Measurements from ENCODE around the gene CFAP53.
A peak's percentile ranks its signal among the peaks of the same experiment; 100 is the strongest.
"Not testable (repeated sequence)": the region's sequence is repeated elsewhere in the genome, so short reads cannot be mapped to it uniquely, and the experiment has no call there.

Gene CFAP53

GRCh38 chr18:50268022-50268747, 1.9 kb upstream of the CFAP53 start:
- DNase-seq = no peak

- DNase-seq = no peak
Measured at GRCh38 chr18:50262977-50263376, 3.3 kb downstream of the CFAP53 start.

DNA sequence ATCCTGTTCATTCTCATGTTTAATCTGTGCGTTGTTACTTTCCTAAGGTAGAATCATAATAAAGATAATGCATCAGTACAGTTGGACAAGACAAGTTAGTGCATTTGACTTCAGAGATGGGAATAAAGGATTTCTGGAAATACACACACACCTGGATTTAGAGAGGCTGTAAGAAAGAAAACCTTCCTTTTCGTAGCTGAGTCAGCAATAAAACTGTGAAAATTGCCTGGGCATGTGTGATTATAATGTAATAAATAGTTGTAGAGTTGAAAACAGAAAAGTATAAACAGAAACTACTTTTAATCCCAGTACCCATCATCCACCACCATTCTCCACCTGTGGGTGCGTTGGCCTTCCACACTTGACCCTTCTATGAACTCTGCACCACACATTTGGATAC, 15.4 kb downstream of the CFAP53 start:
- no peak for DNase-seq

DNA sequence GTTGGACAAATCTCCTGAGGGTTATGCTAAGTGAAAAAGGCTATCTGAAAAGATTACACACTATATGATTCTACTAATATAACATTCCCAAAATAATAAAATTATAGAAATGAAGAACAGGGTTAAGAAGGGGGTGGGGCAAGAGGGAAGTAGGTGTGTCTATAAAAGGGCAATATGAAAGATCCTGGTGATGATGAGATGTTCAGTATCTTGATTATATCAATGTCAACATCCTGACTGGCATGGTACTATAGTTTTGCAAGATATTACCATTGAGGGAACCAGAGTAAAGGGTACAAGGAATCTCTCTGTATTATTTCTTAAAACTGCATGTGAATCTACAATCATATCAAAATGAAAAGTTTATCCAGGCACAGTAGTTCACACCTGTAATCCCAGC, 16.7 kb downstream of the CFAP53 start:
- DNase-seq = no peak

DNA sequence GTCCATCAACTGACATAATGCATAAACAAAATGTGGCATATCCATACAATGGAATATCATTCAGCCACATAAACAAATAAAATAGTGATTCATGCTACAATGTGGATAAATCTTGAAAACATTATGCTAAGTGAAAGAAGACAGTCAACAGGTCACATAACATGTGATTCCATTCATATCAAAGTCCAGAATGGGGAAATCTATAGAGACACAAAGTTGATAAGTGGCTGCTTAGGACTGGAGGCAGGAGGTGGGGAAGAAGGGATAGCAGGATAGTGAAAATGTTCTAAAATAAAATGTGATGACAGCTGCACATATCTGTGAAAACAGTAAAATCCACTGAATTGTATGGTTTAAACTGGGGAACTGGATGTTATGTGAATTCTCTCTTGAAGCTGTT, 18.7 kb downstream of the CFAP53 start:
- DNase-seq = no peak

DNA sequence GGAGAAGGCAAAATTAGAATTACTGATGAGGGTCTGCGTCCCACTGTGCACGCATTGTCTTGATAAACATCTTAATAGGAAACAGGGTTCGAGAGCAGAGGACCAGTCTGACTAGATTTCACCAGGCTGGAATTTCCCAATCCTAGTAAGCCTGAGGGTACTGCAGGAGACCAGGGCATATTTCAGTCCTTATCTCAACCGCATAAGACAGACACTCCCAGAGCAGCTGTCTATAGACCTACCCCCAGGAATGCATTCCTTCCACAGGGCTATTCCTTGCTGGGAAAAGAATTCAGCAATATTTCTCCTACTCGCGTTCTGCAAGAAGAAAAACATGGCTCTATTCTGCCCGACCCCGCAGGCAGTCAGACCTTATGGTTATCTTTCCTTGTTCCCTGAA, 24.5 kb downstream of the CFAP53 start:
- DNase-seq = not testable (repeated sequence)

- DNase-seq = no peak
Measured at GRCh38 chr18:50240080-50240563, 26.2 kb downstream of the CFAP53 start.

- no peak for DNase-seq
Measured at GRCh38 chr18:50232419-50232818, 33.9 kb downstream of the CFAP53 start.

DNA sequence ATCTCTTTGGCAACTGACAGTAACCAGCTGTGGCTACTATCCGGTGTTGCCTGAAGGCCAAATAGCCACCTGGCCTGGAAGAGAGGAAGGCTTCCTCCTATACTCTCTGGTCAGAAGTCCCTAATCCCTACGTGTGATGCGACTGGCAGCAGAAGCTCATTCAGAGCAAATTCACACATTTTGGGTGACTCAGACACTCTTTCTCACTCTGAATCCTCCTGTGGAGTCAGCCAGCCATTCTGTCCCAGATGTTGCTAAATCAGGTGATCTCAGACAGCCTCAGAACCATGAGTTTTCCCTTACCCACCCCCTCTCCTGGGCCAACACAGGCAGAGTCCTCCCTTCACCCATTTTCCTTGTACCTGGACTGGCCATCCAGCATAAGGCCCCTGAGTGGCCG, 34.7 kb downstream of the CFAP53 start:
- DNase-seq = no peak

- DNase-seq = not testable (repeated sequence)
Measured at GRCh38 chr18:50220249-50220648, 46.0 kb downstream of the CFAP53 start.

GRCh38 chr18:50218432-50219197, 47.7 kb downstream of the CFAP53 start:
- no peak for DNase-seq

GRCh38 chr18:50209311-50209710, 57.0 kb downstream of the CFAP53 start:
- no peak for DNase-seq

DNA sequence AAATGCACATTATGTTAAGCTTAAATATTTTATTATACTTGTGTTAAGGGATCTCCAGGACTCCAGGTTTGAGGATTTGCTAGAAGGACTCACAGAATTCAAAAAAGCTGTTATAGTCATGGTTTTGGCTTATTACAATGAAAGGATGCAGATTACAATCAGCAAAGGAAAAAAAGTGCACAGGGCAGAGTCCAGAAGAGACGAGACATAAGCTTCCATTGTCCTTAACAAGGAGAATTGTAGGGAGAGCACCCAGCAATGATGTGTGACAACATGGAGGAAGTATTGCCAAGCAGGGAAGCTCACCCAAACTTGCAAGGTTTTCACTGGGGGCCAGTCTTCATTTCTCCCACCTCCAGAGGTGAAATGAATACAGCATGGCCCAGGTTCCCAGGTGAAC, 58.6 kb downstream of the CFAP53 start:
- DNase-seq = no peak

GRCh38 chr18:50203801-50204604, 62.3 kb downstream of the CFAP53 start:
- peak; percentile 69 for DNase-seq

GRCh38 chr18:50201476-50202018, 64.7 kb downstream of the CFAP53 start:
- no peak for DNase-seq

GRCh38 chr18:50199921-50200320, 66.4 kb downstream of the CFAP53 start:
- DNase-seq = no peak

DNA sequence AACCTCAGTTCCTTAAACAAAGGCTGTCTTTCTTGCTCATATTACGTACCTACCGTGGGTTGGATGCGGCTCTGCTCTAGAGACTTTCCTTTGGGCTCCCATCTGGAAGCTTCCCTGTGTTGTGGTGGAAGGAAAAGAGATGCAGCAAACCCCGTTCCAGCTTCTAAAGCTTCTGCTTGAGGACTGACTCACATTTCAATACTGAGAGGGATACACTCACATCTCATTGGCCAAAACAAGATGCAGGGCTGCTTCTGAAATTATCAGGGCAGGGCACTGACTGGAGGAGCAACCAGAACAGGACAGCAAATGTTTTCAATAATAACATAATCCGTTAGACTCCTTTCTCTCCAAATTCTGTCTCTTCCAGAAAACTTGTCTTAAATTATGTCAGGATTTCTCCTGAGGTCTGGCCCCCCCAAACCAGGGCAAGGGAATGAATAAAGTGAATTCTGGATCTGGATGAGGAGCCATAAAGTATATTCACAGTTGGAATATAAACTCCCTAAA, 66.9 kb downstream of the CFAP53 start:
- DNase-seq = no peak

DNA sequence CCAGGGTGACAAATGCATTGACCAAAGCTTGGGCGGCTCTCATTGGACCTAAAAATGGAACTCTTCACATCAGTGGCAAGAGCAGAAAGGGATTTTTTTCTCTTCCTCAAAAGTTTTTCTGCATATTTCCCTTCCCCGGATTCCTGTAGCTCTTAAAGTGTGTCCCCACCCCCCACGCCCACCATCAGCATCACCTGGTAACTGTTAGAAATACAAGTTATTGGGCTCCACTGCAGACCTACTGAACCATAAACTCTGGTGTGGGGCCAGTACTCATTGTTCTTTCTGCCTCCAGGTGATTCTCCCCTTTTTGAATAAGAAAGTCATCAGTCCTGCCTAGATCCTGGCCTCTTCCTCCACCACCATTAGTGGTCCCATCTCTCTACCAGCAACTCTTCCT, 70.0 kb downstream of the CFAP53 start:
- no peak for DNase-seq

DNA sequence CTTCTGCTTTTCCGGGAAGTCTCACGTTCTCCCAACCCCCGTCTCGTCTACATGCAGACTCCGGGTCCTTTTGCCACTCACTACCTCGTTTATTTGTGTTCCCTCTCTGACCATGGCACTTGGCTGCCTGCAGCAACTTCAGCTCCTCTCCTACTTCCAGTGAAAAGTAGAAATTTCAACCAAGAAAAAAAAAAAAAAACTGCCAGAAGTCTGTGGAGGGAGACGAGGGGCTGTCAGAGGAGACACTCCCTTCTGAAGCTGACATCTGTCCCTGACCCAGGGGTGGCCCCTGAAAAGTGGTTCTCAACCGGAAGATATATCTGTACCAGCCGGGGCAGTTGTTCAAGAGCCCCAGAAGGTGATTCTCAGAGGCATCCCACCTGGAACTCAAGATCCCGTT, 70.6 kb downstream of the CFAP53 start:
- DNase-seq = no peak

DNA sequence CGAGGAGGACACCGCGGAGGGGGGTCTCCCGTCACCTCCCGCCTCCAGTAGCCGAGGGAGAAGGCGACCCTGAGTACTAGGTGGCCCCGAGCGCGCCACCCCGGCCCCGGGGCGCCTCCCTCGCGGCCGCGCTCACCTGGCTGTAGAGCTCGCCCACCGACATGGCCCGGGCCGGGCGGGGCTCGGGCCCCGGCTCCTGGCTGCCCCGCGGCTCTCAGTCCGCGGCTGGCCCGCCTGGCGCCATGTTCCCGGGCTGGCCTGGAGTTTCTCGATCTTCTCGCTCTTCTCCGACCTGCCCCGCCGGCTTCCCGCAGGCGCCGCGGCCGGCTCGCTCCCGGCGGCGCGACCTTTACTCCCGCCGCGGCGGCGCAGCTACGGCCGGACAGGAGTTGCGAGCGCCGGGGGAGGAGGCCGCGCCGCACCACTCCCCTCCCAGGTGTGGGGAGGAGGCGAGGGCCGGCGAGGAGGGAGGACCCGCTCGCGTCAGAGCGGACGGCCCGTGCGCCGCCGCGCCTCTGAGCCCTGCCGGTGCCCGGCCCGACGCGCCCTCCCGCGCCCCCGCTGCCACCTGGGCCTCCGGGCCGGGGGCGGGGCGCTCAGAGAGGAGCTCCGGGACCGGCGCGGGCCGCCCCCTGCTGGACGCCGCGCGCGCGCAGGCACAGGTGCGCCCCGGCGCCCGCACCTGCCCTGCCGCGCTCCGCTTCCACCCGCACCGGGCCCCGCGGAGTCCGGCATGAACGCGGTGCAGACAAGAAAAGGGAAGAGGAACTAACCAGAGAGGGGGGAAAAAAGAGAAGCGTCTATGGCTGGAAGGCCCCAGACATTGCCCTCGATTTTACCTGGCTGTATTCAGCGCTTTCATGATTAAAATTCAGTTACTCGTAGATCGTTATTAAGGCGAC, 71.4 kb downstream of the CFAP53 start, which contains the start of gene MYO5B:
Gene MYO5B (minus strand): TSS at position 517 of the 902 bp plus-strand sequence. CDS start 354 bp downstream, at position 163.
- peak; percentile 47 for DNase-seq

GRCh38 chr18:50193796-50194630, 72.3 kb downstream of the CFAP53 start:
- DNase-seq = no peak

Measured in NCI-H1436 (cell line).